ENCODE results near the gene TBC1D3.
"Not testable (repeated sequence)": the region's sequence is repeated elsewhere in the genome, so short reads cannot be mapped to it uniquely, and the experiment has no call there.

Gene TBC1D3
- 0 reads per million in 18 experiments for total RNA-seq

DNA sequence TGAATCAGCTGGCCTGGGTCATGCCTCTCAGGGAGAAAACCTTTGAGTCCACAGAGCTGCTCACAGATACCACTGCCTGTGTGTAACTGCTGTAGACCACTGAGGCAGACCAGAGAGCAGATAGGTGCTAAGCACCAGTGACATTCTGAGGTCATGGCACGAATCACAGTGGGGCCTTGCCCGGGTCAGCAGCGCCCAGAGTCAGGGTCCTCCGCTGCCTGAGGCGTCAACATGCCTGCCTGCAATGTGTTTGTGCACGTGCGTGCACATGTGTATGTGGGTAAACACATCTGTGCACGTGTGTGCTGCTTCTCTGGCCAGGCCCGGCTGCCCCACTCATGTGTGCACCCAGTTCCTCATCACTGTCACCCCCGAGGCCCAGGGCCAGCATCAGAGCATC lies at the start of gene TBC1D3:
TSS of gene TBC1D3 (minus strand) at position 101 of the 400 bp plus-strand sequence. CDS start 1,526 bp downstream, outside the sequence.
- DNase-seq: not testable (repeated sequence)

DNA sequence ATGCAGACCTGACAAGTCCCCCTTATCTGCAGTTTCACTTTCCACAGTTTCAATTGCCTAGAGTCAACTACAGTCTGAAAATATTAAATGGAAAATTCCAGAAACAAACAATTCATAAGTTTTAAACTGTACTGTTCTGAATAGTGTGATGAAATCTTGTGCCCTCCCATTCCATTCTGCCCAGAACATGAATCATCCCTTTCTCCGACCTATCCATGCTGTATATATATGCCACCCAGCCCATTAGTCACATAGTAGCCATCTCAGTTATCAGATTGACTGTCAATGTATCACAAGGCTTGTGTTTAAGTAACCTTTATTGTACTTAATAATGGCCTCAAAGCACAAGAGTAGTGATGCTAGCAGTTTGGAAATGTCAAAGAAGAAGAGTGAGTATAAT lies 40.4 kb upstream of the TBC1D3 start:
- not testable (repeated sequence) for DNase-seq

DNA sequence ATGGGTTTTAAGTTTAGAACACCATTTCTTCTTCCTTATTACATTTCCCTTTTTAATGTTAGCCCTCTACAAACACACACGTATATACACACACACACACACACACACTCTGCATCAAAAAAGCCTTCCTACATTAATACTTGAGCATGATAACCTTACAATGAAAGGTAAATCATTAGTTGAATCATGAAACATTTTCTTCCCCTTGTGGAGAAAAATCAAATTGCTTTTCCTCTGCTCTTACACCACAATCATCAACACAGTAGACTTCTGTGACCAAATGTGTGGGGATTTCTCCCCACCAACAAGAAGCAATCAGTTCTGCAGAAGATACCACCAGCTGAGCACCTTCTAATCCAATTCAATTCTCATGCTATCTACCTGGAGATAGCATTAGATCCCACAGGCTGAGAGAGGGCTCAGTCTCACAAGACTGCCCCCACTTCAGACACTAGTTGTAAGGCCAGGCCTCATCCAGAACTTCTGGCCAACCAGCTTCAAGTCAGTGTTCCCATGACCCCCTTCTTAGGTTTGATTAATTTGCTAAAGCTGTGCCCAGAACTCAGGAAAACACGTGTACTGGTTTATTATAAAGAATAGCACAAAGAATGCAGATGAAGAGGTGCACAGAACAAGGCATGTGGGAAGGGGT lies 33.6 kb upstream of the TBC1D3 start:
- not testable (repeated sequence) for DNase-seq

DNA sequence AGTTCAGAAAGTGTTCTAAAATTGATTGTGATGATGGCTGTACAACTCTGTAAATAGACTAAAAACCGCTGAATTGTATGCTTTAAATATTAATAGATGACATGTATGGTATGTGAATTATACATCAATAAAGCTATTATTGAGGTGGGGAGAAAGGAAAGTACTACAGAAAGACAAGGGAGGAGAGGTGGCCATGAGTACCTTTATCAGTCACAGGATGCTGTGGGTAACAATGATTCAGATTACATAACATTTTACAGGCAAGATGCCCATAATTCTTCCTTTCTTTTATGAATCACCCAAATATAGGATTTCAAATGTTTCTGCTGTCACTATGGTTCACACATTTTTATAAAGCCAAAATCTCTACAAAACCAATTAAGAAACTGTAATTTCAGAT lies 28.5 kb upstream of the TBC1D3 start:
- not testable (repeated sequence) for DNase-seq

DNA sequence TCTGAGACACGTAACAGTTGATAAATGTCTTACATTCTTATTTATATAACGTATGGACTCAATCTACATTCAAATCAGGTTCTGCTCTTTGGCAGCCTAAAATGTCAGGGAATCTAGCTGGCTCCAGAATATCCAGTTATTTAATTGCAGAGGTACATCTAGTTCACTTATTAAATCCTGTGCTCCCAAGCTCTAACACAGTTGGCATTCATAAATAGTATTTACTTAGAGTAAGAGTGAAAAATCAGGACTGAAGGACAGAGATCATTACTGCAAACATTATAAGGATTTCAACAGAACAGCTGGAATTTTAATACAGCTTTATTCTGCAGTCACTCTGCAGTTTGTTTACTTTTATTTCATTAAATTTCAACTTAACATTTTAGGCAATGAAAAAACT lies 7.9 kb upstream of the TBC1D3 start:
- DNase-seq: not testable (repeated sequence)

DNA sequence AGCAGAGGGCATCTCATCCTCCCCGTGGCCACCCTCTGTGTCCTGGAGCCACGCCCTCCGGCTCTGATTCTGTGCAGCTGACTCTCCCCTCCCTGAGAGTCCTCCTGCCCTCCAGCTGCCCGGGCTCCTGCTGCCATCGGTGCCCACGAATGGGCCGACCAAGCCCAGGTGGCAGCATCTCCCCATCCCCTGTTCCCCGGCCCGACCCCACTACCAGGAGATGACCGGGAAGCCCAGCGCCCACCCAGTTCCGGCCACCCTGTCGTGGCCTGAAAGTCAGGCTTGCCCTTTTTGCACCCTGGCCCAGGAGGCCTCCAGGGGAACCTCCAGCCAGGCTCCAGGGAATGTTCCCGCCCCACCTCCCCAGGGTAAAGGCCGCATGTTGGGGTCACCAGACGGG lies 57.5 kb downstream of the TBC1D3 start:
- DNase-seq: not testable (repeated sequence)
